Stimulated activated CD4-positive, alpha-beta T cell treated with anti-CD3 and anti-CD28 coated beads, Interleukin-12 subunit alpha, Interleukin-12 subunit beta, amount 100 ng/mL, for 24 hours (primary cell): ENCODE measurements around the gene NCCRP1.
A peak's percentile ranks its signal among the peaks of the same experiment; 100 is the strongest.
"Not testable (repeated sequence)": the region's sequence is repeated elsewhere in the genome, so short reads cannot be mapped to it uniquely, and the experiment has no call there.

Source experiments
- DNase-seq, 2 experiments: peaks; one replicate each; pipeline ENCODE4 v3.0.0-alpha.2; 2020; ENCODE audit warnings: low read depth in 2 of 2

The NCCRP1 gene

GRCh38 chr19:39245166-39245565 is 48.4 kb downstream of the NCCRP1 start:
- DNase-seq: not testable (repeated sequence)

- DNase-seq: peak in 1 of 2 experiments; percentile 32
These were observed 50.3 kb downstream of the NCCRP1 start for GRCh38 chr19:39246951-39247669.

- DNase-seq: no peak
These were observed 51.2 kb downstream of the NCCRP1 start for GRCh38 chr19:39247701-39248664.

- no peak for DNase-seq
These were observed 52.0 kb downstream of the NCCRP1 start, which contains the start of gene IFNL4 for GRCh38 chr19:39248806-39249205. Gene IFNL4, minus strand, starts transcription at chr19:39248856.

- DNase-seq: no peak
These were observed 54.3 kb downstream of the NCCRP1 start for GRCh38 chr19:39251081-39251480.
